Mammary epithelial cell (primary cell): ENCODE data around the gene SPATA25.

Source experiments
- EZH2 ChIP-seq: IDR thresholded peaks from 2 replicates; pipeline ENCODE4 v1.6.1; 2012; ENCODE audit warnings: low read length, inconsistent platforms, borderline replicate concordance
- TF ChIP-seq, protein P1 (sequence below), 2 donors: IDR thresholded peaks in 1 of 2; conservative IDR thresholded peaks in 1 of 2; 2 replicates each; pipeline ENCODE4 v1.5.1; 2011 to 2012; ENCODE audit warnings: inconsistent platforms in 2 of 2, low read length in 2 of 2, mild to moderate bottlenecking in 2 of 2, control low read depth in 1 of 2, low read depth in 1 of 2; ENCODE audit not compliant: insufficient read depth in 1 of 2; ENCODE audit errors: extremely low read depth in 1 of 2

DNA sequence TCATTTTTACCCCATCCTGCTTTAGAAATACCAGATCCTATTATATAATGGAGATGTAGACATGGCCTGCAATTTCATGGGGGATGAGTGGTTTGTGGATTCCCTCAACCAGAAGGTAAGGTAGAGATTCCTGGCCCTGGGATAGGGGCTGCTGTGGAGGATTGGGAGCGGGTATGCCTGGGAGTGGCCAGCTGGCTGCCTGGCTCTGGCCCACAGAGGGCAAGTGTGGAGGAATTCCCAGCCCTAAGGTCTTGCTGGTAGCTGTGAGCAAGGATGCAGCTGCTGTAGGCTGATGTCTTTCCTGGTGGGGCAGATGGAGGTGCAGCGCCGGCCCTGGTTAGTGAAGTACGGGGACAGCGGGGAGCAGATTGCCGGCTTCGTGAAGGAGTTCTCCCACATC is 10.3 kb upstream of the SPATA25 start:
- no peak for TF ChIP-seq EZH2
- TF ChIP-seq, protein P1, sequence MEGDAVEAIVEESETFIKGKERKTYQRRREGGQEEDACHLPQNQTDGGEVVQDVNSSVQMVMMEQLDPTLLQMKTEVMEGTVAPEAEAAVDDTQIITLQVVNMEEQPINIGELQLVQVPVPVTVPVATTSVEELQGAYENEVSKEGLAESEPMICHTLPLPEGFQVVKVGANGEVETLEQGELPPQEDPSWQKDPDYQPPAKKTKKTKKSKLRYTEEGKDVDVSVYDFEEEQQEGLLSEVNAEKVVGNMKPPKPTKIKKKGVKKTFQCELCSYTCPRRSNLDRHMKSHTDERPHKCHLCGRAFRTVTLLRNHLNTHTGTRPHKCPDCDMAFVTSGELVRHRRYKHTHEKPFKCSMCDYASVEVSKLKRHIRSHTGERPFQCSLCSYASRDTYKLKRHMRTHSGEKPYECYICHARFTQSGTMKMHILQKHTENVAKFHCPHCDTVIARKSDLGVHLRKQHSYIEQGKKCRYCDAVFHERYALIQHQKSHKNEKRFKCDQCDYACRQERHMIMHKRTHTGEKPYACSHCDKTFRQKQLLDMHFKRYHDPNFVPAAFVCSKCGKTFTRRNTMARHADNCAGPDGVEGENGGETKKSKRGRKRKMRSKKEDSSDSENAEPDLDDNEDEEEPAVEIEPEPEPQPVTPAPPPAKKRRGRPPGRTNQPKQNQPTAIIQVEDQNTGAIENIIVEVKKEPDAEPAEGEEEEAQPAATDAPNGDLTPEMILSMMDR (conservative IDR thresholded peaks at IDR 0.05 in 1 of 2, IDR thresholded peaks at IDR 0.05 in 1 of 2; ENCODE audit: extremely low read depth in 1 of 2, insufficient read depth in 1 of 2, low read depth in 1 of 2, low read length in 2 of 2), result no peak
